Esophagus muscularis mucosa (tissue), 4 donors: Measurements from ENCODE around the gene CENPO. TPM values are rescaled to one million over a fixed set of nuclear protein-coding genes. Genes with fewer than 3 reads are reported as not detected.

ENCODE experiments used
- DNase-seq: peaks from one replicate; pipeline ENCODE4 v3.0.0-alpha.2; 2017; ENCODE audit errors: extremely low spot score
- H3K27ac ChIP-seq, 4 donors: fragments of 200-600 bp; sonication (generic); replicated peaks in 1 of 4; 1 replicate in 3 of 4; 2 replicates in 1 of 4; pipeline ENCODE4 v1.5.1; 2016 to 2019; ENCODE audit warnings: mild to moderate bottlenecking in 1 of 4
- H3K27me3 ChIP-seq, 4 donors: fragments of 200-600 bp; sonication (generic); one replicate each; pipeline versions ENCODE4 v1.5.1 to v1.6.0; 2016 to 2019
- H3K36me3 ChIP-seq, 4 donors: fragments of 200-600 bp; sonication (generic); one replicate each; pipeline ENCODE4 v1.5.1; 2016 to 2019
- H3K4me1 ChIP-seq, 4 donors: fragments of 200-600 bp; sonication (generic); one replicate each; pipeline ENCODE4 v1.5.1; 2016 to 2019
- H3K4me3 ChIP-seq, 4 donors: fragments of 200-600 bp; sonication (generic); 1 replicate in 2 of 4; 2 replicates in 2 of 4; pipeline ENCODE4 v1.5.1; 2016 to 2019; ENCODE audit warnings: mild to moderate bottlenecking in 4 of 4, moderate library complexity in 1 of 4
- H3K9me3 ChIP-seq, 4 donors: fragments of 200-600 bp; sonication (generic); 1 replicate in 3 of 4; 2 replicates in 1 of 4; pipeline ENCODE4 v1.5.1; 2016 to 2019
- EP300 ChIP-seq: sonication (generic); formaldehyde crosslinking; IDR thresholded peaks from one replicate; pipeline ENCODE4 v1.6.1; 2017; ENCODE audit warnings: antibody characterized with exemption
- POLR2A ChIP-seq: fragments of 450-650 bp; IDR thresholded peaks from one replicate; pipeline ENCODE4 v1.6.1; 2017; ENCODE audit warnings: antibody characterized with exemption, moderate library complexity, mild to moderate bottlenecking, low read depth
- POLR2AphosphoS5 ChIP-seq, 2 donors: sonication (generic); formaldehyde crosslinking; IDR thresholded peaks; one replicate each; pipeline ENCODE4 v1.6.1; 2017; ENCODE audit warnings: antibody characterized with exemption in 2 of 2
- WGBS: methylation state at CpG from one replicate; pipeline ENCODE4 v1.1.5; 2018; 5-methylcytosine and 5-hydroxymethylcytosine counted together
- intact Hi-C: fragments of 100-400 bp; cut with DNase I; formaldehyde crosslinking; loops from one replicate; pipeline ENCODE4 v1.15.1; 2023
- total RNA-seq, 4 donors: library from RNA; depleted of rRNA; stranded (reverse); fragments of >200 nt; gene quantifications; one replicate each; pipeline versions ENCODE4 v1.1.0 to v1.2.1, GENCODE V29; 2016
- TF ChIP-seq, protein P1 (sequence below), 3 experiments: fragments of 200-600 bp in 2 of 3; fragments of 450-650 bp in 1 of 3; sonication (generic) in 2 of 3; IDR thresholded peaks; one replicate each; pipeline ENCODE4 v1.5.1; 2017 to 2019; ENCODE audit warnings: antibody characterized with exemption in 3 of 3, mild to moderate bottlenecking in 2 of 3, moderate library complexity in 1 of 3

The CENPO gene
- total RNA-seq, 4 donors from 2014 or later: 1.2 to 2.7 (median 1.4) TPM

DNA sequence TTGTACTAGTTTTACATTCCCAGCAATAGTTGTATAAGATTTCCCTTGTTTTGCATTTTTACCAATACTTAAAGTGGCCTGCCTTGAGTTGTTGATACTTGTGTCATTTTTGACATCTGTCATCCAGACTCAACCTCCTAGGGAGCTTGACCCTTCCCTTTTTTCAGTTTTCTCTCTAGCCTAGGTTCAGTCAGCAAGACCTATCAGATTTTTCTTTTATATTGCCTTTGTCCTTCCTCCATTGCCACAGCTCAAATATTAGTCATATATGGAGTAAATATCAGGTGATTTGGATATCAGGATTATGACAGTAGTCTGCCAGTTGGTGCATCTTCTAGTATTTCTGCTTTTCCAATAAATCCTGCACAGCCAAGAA, 13.4 kb downstream of the CENPO start:
- no peak for DNase-seq
- Histone ChIP-seq H3K9me3 (peaks cover 0 to 10% (median 6%) of the 10 kb centered on the region in 4 donors), H3K27me3 (no peaks in the 10 kb centered on the region), H3K27ac (no peak overlapping the region), H3K36me3 (peaks cover 0 to 4% (median 0%) of the 10 kb centered on the region in 4 donors), H3K4me1 (no peaks in the 10 kb centered on the region), H3K4me3 (no peak overlapping the region)
- TF ChIP-seq POLR2AphosphoS5 (IDR thresholded peaks at IDR 0.05): no peak
- TF ChIP-seq EP300: no peak
- TF ChIP-seq POLR2A: no peak
- TF ChIP-seq, protein P1, sequence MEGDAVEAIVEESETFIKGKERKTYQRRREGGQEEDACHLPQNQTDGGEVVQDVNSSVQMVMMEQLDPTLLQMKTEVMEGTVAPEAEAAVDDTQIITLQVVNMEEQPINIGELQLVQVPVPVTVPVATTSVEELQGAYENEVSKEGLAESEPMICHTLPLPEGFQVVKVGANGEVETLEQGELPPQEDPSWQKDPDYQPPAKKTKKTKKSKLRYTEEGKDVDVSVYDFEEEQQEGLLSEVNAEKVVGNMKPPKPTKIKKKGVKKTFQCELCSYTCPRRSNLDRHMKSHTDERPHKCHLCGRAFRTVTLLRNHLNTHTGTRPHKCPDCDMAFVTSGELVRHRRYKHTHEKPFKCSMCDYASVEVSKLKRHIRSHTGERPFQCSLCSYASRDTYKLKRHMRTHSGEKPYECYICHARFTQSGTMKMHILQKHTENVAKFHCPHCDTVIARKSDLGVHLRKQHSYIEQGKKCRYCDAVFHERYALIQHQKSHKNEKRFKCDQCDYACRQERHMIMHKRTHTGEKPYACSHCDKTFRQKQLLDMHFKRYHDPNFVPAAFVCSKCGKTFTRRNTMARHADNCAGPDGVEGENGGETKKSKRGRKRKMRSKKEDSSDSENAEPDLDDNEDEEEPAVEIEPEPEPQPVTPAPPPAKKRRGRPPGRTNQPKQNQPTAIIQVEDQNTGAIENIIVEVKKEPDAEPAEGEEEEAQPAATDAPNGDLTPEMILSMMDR (IDR thresholded peaks at IDR 0.05): no peak
- intact Hi-C loops: no loop called here

GRCh38 chr2:24809316-24810007, 16.2 kb downstream of the CENPO start:
- H3K9me3 ChIP-seq: peaks cover 0 to 10% (median 6%) of the 10 kb centered on the region in 4 donors
- no peak for TF ChIP-seq POLR2A
- TF ChIP-seq POLR2AphosphoS5 (IDR thresholded peaks at IDR 0.05): no peak
- TF ChIP-seq EP300: no peak
- TF ChIP-seq, protein P1 (IDR thresholded peaks at IDR 0.05): no peak
- WGBS: 88% methylated on average over 4 of the region's 4 CpGs
- H3K4me1 ChIP-seq: no peaks in the 10 kb centered on the region
- DNase-seq: no peak
- no peaks in the 10 kb centered on the region for H3K27me3 ChIP-seq
- no peak overlapping the region for H3K27ac ChIP-seq
- no peak overlapping the region for H3K4me3 ChIP-seq
- intact Hi-C loops: no loop called here
- peaks cover 0 to 4% (median 0%) of the 10 kb centered on the region in 4 donors for H3K36me3 ChIP-seq

- Histone ChIP-seq H3K27ac (no peak overlapping the region), H3K27me3 (no peaks in the 10 kb centered on the region), H3K4me3 (no peak overlapping the region), H3K36me3 (peaks cover 0 to 20% (median 12%) of the 10 kb centered on the region in 4 donors), H3K4me1 (no peaks in the 10 kb centered on the region), H3K9me3 (no peaks in the 10 kb centered on the region)
- intact Hi-C loops: no loop called here
- no peak for TF ChIP-seq POLR2AphosphoS5 (IDR thresholded peaks at IDR 0.05)
- TF ChIP-seq, protein P1 (IDR thresholded peaks at IDR 0.05): no peak
- TF ChIP-seq EP300: no peak
- no peak for TF ChIP-seq POLR2A
- DNase-seq: no peak
- 92% methylated on average over 4 of the region's 4 CpGs for WGBS
These were observed 20.5 kb downstream of the CENPO start for GRCh38 chr2:24813691-24814137.

- H3K4me3 ChIP-seq: no peak overlapping the region
- WGBS: 89% methylated on average over 4 of the region's 4 CpGs
- intact Hi-C loops: no loop called here
- DNase-seq: no peak
- H3K27ac ChIP-seq: no peak overlapping the region
- no peaks in the 10 kb centered on the region for H3K4me1 ChIP-seq
- H3K27me3 ChIP-seq: no peaks in the 10 kb centered on the region
- H3K9me3 ChIP-seq: no peaks in the 10 kb centered on the region
- H3K36me3 ChIP-seq: peaks cover 0 to 25% (median 14%) of the 10 kb centered on the region in 4 donors
- TF ChIP-seq POLR2AphosphoS5 (IDR thresholded peaks at IDR 0.05) (no peak), EP300 (no peak), POLR2A (no peak)
- TF ChIP-seq, protein P1 (IDR thresholded peaks at IDR 0.05): no peak
These were observed 21.3 kb downstream of the CENPO start for GRCh38 chr2:24814516-24814915.
